H1 (cell line): ENCODE data around the gene MBOAT1. TPM values are rescaled to one million over a fixed set of nuclear protein-coding genes. Genes with fewer than 3 reads are reported as not detected.

ENCODE experiments used
- CTCF ChIA-PET: fragments of 300-600 bp; sonication (Branson Sonifier 250); formaldehyde crosslinking; loops from one replicate; lab custom pipeline; 2021; ENCODE audit not compliant: partially characterized antibody; lab: Charles Lee
- POLR2A ChIA-PET: fragments of 300-600 bp; sonication (Branson Sonifier 250); formaldehyde crosslinking; loops from one replicate; lab custom pipeline; 2021; ENCODE audit warnings: inconsistent platforms; ENCODE audit not compliant: partially characterized antibody; lab: Charles Lee
- DNase-seq, 2 experiments: peaks; one replicate each; pipeline versions ENCODE4 v3.0.0 to v3.0.0-alpha.2; 2010 to 2022; ENCODE audit warnings: low spot score in 2 of 2, low read depth in 1 of 2, mixed read lengths in 1 of 2
- FAIRE-seq: peaks from 2 replicates; lab custom pipeline; 2011; peaks lifted over from hg19 to GRCh38; lab: Jason Lieb, UNC
- H2AFZ ChIP-seq: 2 replicates; pipeline ENCODE4 v1.8.1; 2012; ENCODE audit warnings: low read length, inconsistent platforms
- H2AK5ac ChIP-seq: 2 replicates; pipeline ENCODE4 v1.6.1; 2013; ENCODE audit warnings: low read depth, low read length
- H2BK120ac ChIP-seq: replicated peaks from 2 replicates; pipeline ENCODE3; 2013; ENCODE audit warnings: low read depth, low read length, inconsistent platforms
- H2BK12ac ChIP-seq: 2 replicates; pipeline ENCODE4 v1.6.1; 2013; ENCODE audit warnings: low read depth, low read length
- H2BK15ac ChIP-seq: 2 replicates; pipeline ENCODE4 v1.6.1; 2013; ENCODE audit warnings: low read length
- H2BK20ac ChIP-seq: 2 replicates; pipeline ENCODE4 v1.6.1; 2013; ENCODE audit warnings: low read length
- H2BK5ac ChIP-seq: 2 replicates; pipeline ENCODE4 v1.6.1; 2013; ENCODE audit warnings: low read depth, low read length
- H3K14ac ChIP-seq: 2 replicates; pipeline ENCODE4 v1.6.1; 2013; ENCODE audit warnings: inconsistent platforms; ENCODE audit not compliant: insufficient read length
- H3K18ac ChIP-seq: 2 replicates; pipeline ENCODE4 v1.6.1; 2013; ENCODE audit warnings: low read length; ENCODE audit errors: extremely low read depth
- H3K23ac ChIP-seq: 2 replicates; pipeline ENCODE4 v1.6.1; 2013; ENCODE audit warnings: inconsistent platforms; ENCODE audit not compliant: insufficient read length
- H3K23me2 ChIP-seq: 2 replicates; pipeline ENCODE4 v1.6.1; 2013; ENCODE audit warnings: low read depth, low read length
- H3K27ac ChIP-seq: 2 replicates; pipeline ENCODE4 v1.6.1; 2011; ENCODE audit warnings: low read depth, low read length, inconsistent platforms
- H3K27me3 ChIP-seq, 4 experiments: replicated peaks in 1 of 4; 1 replicate in 1 of 4; 2 replicates in 3 of 4; pipeline versions ENCODE4 v1.6.1 to v1.8.1; 2011 to 2013; ENCODE audit warnings: low read length in 3 of 4, mild to moderate bottlenecking in 3 of 4, inconsistent platforms in 2 of 4, mixed read lengths in 2 of 4, moderate library complexity in 1 of 4; ENCODE audit not compliant: control insufficient read depth in 3 of 4, insufficient read depth in 3 of 4; ENCODE audit errors: extremely low read depth in 1 of 4
- H3K36me3 ChIP-seq, 4 experiments: 2 replicates each; pipeline versions ENCODE4 v1.6.1 to v1.8.1; 2011 to 2013; ENCODE audit warnings: mild to moderate bottlenecking in 4 of 4, low read length in 3 of 4, moderate library complexity in 2 of 4, control low read depth in 1 of 4, inconsistent platforms in 1 of 4; ENCODE audit not compliant: insufficient read depth in 4 of 4, control insufficient read depth in 2 of 4
- H3K4ac ChIP-seq: replicated peaks from 2 replicates; pipeline ENCODE3; 2013; ENCODE audit warnings: low read length, low read depth, mixed read lengths, inconsistent platforms; ENCODE audit not compliant: insufficient read length
- H3K4me1 ChIP-seq, 4 experiments: replicated peaks in 1 of 4; 1 replicate in 1 of 4; 2 replicates in 3 of 4; pipeline versions ENCODE4 v1.6.1 to v1.8.1; 2011 to 2013; ENCODE audit warnings: low read length in 3 of 4, inconsistent platforms in 2 of 4, mixed read lengths in 1 of 4; ENCODE audit not compliant: insufficient read depth in 4 of 4, control insufficient read depth in 3 of 4
- H3K4me2 ChIP-seq, 2 experiments: 2 replicates each; pipeline versions ENCODE4 v1.6.1 to v1.8.1; 2011 to 2013; ENCODE audit warnings: low read depth in 2 of 2, low read length in 2 of 2, control low read depth in 1 of 2, inconsistent platforms in 1 of 2, mild to moderate bottlenecking in 1 of 2; ENCODE audit not compliant: insufficient read depth in 1 of 2
- H3K4me3 ChIP-seq, 4 experiments: fragments of 200-600, 300-600 bp in 1 of 4; sonication (generic), shearing (Covaris generic), sonication (Bioruptor Twin) in 1 of 4; 2 replicates each; pipeline versions ENCODE4 v1.5.1 to v1.8.1; 2011 to 2016; ENCODE audit warnings: low read length in 4 of 4, low read depth in 3 of 4, control low read depth in 2 of 4, inconsistent platforms in 2 of 4, mild to moderate bottlenecking in 2 of 4, mixed read lengths in 1 of 4, moderate library complexity in 1 of 4; ENCODE audit not compliant: insufficient read depth in 2 of 4; ENCODE audit errors: extremely low read depth in 1 of 4
- H3K56ac ChIP-seq: replicated peaks from 2 replicates; pipeline ENCODE3; 2013; ENCODE audit warnings: low read depth, mild to moderate bottlenecking, mixed read lengths, low read length, inconsistent platforms; ENCODE audit not compliant: insufficient read length
- H3K79me1 ChIP-seq: 2 replicates; pipeline ENCODE4 v1.6.1; 2013; ENCODE audit warnings: low read depth, low read length, control low read depth
- H3K79me2 ChIP-seq, 2 experiments: 2 replicates each; pipeline versions ENCODE4 v1.6.1 to v1.8.1; 2012 to 2013; ENCODE audit warnings: low read length in 2 of 2, mild to moderate bottlenecking in 2 of 2, inconsistent platforms in 1 of 2; ENCODE audit not compliant: insufficient read depth in 2 of 2, control insufficient read depth in 1 of 2
- H3K9ac ChIP-seq, 4 experiments: replicated peaks in 1 of 4; 1 replicate in 1 of 4; 2 replicates in 3 of 4; pipeline versions ENCODE4 v1.6.1 to v1.8.1; 2011 to 2013; ENCODE audit warnings: low read depth in 3 of 4, low read length in 3 of 4, control low read depth in 2 of 4, mild to moderate bottlenecking in 2 of 4, moderate library complexity in 2 of 4, inconsistent platforms in 1 of 4; ENCODE audit errors: extremely low read depth in 1 of 4
- H3K9me3 ChIP-seq, 2 experiments: 2 replicates each; pipeline versions ENCODE4 v1.6.1 to v1.8.1; 2012 to 2013; ENCODE audit warnings: mild to moderate bottlenecking in 2 of 2, moderate library complexity in 2 of 2, control low read depth in 1 of 2, inconsistent platforms in 1 of 2, low read depth in 1 of 2, low read length in 1 of 2, mixed read lengths in 1 of 2; ENCODE audit not compliant: insufficient read depth in 2 of 2
- H4K20me1 ChIP-seq, 2 experiments: replicated peaks in 1 of 2; 2 replicates each; pipeline versions ENCODE3 to v1.8.1; 2011 to 2013; ENCODE audit warnings: inconsistent platforms in 2 of 2, low read length in 2 of 2, mild to moderate bottlenecking in 1 of 2; ENCODE audit not compliant: insufficient read depth in 2 of 2, control insufficient read depth in 1 of 2
- H4K5ac ChIP-seq: 2 replicates; pipeline ENCODE4 v1.6.1; 2013; ENCODE audit warnings: low read length, low read depth, mixed read lengths, inconsistent platforms; ENCODE audit not compliant: insufficient read length
- H4K8ac ChIP-seq: 2 replicates; pipeline ENCODE4 v1.8.0; 2013; ENCODE audit warnings: mild to moderate bottlenecking, moderate library complexity, low read length, inconsistent platforms; ENCODE audit not compliant: insufficient read depth; ENCODE audit errors: extremely low read depth
- H4K91ac ChIP-seq: replicated peaks from 2 replicates; pipeline ENCODE3; 2013; ENCODE audit warnings: low read length, mixed read lengths, inconsistent platforms; ENCODE audit not compliant: insufficient read length
- BCL11A ChIP-seq, 2 experiments: IDR thresholded peaks; one replicate each; pipeline ENCODE4 v1.6.1; 2011; ENCODE audit warnings: low read depth in 2 of 2, low read length in 2 of 2, mild to moderate bottlenecking in 2 of 2
- CBX8 ChIP-seq: fragments of 300-800, 300-1000 bp; sonication (generic); IDR thresholded peaks from 2 replicates; pipeline ENCODE4 v1.7.1; 2016; ENCODE audit warnings: low read depth, low read length, borderline replicate concordance
- CEBPB ChIP-seq: IDR thresholded peaks from 2 replicates; pipeline ENCODE4 v1.6.1; 2012; ENCODE audit warnings: low read depth, low read length
- CREB1 ChIP-seq: IDR thresholded peaks from 2 replicates; pipeline ENCODE4 v1.6.1; 2012; ENCODE audit warnings: inconsistent platforms
- CTBP2 ChIP-seq: IDR thresholded peaks from 2 replicates; pipeline ENCODE4 v1.7.0; 2011; ENCODE audit warnings: borderline replicate concordance, mild to moderate bottlenecking, moderate library complexity, mixed read lengths, low read length; ENCODE audit not compliant: insufficient read depth, insufficient read length
- JUND ChIP-seq: IDR thresholded peaks from 2 replicates; pipeline ENCODE4 v1.6.1; 2011; ENCODE audit warnings: mild to moderate bottlenecking, improper control_type of control experiment, low read length
- KDM5A ChIP-seq: fragments of 200-600 bp; IDR thresholded peaks from 2 replicates; pipeline ENCODE4 v1.7.1; 2012; ENCODE audit warnings: mild to moderate bottlenecking, low read length, inconsistent platforms, mixed read lengths
- TEAD4 ChIP-seq: IDR thresholded peaks from 2 replicates; pipeline ENCODE4 v1.6.1; 2012; ENCODE audit warnings: low read depth, low read length, inconsistent platforms, mixed read lengths
- WGBS, 2 experiments: shearing (Covaris generic) in 1 of 2; methylation state at CpG; one replicate each; pipeline versions ENCODE4 v1.1.6 to v1.1.7; 2013 to 2015; ENCODE audit warnings: low lambda C conversion rate in 2 of 2, mixed read lengths in 2 of 2, inconsistent platforms in 1 of 2, low coverage in 1 of 2, missing lambda C conversion rate in 1 of 2; ENCODE audit not compliant: insufficient replicate concordance in 2 of 2, insufficient coverage in 1 of 2, insufficient read length in 1 of 2; ENCODE audit errors: extremely low coverage in 1 of 2, missing lambda C conversion rate in 1 of 2; 5-methylcytosine and 5-hydroxymethylcytosine counted together
- polyA plus RNA-seq, 7 experiments: library from polyadenylated mRNA; depleted of rRNA in 3 of 7; stranded (reverse) in 5 of 7; unstranded in 2 of 7; fragments of >200 nt in 5 of 7; fragments of 200-250 nt in 2 of 7; gene quantifications; 1 replicate in 5 of 7; 2 replicates in 1 of 7; 4 replicates in 1 of 7; pipeline versions ENCODE4 v1.2.1 to v1.2.3, GENCODE V29; 2011 to 2013; ENCODE audit warnings: missing spikeins in 2 of 7, mixed read lengths in 2 of 7
- total RNA-seq: library from RNA; stranded (reverse); fragmentation: NEBNext Ultra II Directional; extraction: Animal tissue kit (Norgen Biotek cat#: 25700); gene quantifications from 2 replicates; pipeline ENCODE4 v1.2.1, GENCODE V29; 2021
- TF ChIP-seq, protein P1 (sequence below): IDR thresholded peaks from 2 replicates; pipeline ENCODE4 v1.6.1; 2012; ENCODE audit warnings: inconsistent platforms

Gene MBOAT1
- total and polyA plus RNA-seq, 2 of the 8 experiments (the other 6 are each of a cell fraction or from before 2014, with no cell fraction given): 4.9 to 19.5 TPM

DNA sequence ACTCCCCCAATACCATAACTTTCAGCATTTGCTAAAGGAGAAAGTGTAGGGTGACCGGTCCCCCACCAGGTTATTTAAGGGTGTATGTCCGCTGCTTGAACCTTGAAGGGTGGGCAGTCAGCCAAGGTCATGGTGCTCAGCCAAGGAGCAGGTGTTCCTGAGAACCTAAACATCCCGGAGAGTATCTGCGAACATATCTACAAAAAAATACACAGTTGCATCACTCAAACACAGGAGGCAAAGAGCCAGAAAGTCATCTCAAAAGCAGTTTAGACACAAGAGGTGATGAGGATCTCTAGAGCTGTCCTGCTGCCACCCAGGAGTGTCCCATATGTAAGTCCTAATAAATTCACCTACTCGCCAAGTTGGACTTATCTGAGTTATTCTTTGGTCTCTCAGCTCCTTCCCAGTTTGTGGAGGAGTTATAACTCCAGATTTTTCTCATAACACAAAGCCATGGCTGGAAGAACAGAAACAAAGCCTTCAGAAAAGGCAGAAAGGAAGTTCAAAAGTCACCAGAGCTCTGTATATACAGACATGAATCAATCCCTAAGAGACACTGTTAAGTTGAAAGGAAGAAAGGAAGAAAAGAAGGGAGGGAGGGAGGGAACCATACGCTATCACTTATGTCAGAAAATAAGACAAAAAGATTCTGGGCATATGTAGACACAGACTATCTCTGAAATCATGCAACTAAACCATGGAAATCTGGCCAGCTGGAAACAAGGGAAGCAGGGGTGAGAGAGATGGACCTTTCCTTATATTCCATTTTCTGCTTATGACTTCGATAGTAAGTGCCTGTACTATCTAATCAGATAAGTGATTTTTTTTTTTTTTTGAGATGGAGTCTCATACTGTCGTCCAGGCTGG, 11.3 kb downstream of the MBOAT1 start:
- H2AK5ac ChIP-seq: no peak overlapping the region
- no peak overlapping the region for H2BK15ac ChIP-seq
- FAIRE-seq: no peak
- no peak overlapping the region for H3K4me2 ChIP-seq
- peaks cover 0 to 15% of the 10 kb centered on the region in 2 experiments; a peak in 2 of 4 replicates for H3K79me2 ChIP-seq
- no peak overlapping the region for H2AFZ ChIP-seq
- 82% methylated on average over 8 of the region's 8 CpGs; no CpG with 5 or more reads in 1 of the 2 experiments for WGBS, 2 experiments
- H3K9me3 ChIP-seq: no peaks in the 10 kb centered on the region
- H3K4me1 ChIP-seq: peaks cover 0 to 8% (median 5%) of the 10 kb centered on the region in 4 experiments; a peak in 5 of 7 replicates
- H2BK5ac ChIP-seq: no peak overlapping the region
- H3K18ac ChIP-seq: no peak overlapping the region
- no peak overlapping the region for H3K23ac ChIP-seq
- no peaks in the 10 kb centered on the region for H4K20me1 ChIP-seq
- H3K9ac ChIP-seq: no peak overlapping the region
- H2BK120ac ChIP-seq: no peak overlapping the region
- no peak overlapping the region; the same call in 1 of the 2 replicates for H4K8ac ChIP-seq
- POLR2A ChIA-PET: interaction anchor here (0.6 kb wide), 1 partner anchor 13 kb away, joined by 3 read pairs; no protein-coding TSS in a partner anchor
- no peak overlapping the region for H3K56ac ChIP-seq
- H4K5ac ChIP-seq: no peak overlapping the region
- no peak overlapping the region for H3K4ac ChIP-seq
- no peak overlapping the region for H3K14ac ChIP-seq
- DNase-seq: no peak
- no peak overlapping the region for H2BK20ac ChIP-seq
- no peak overlapping the region for H3K4me3 ChIP-seq
- no peaks in the 10 kb centered on the region; the same call in 1 of the 2 replicates for H3K23me2 ChIP-seq
- peaks cover 7% of the 10 kb centered on the region; the same call in 1 of the 2 replicates for H3K79me1 ChIP-seq
- H3K36me3 ChIP-seq: no peaks in the 10 kb centered on the region
- no peak overlapping the region for H2BK12ac ChIP-seq
- H3K27ac ChIP-seq: no peak overlapping the region
- no peak overlapping the region for H4K91ac ChIP-seq
- H3K27me3 ChIP-seq: no peaks in the 10 kb centered on the region
- CTCF ChIA-PET: interaction anchor here (0.6 to 1.5 kb wide), 3 partner anchors 71 to 242 kb away, joined by 3 to 5 read pairs (median 3); no protein-coding TSS in a partner anchor
- TF ChIP-seq CTBP2 (no peak), BCL11A (IDR thresholded peaks at IDR 0.05; ENCODE audit: low read depth in 2 of 2, low read length in 2 of 2) (no peak), TEAD4 (no peak), JUND (no peak), CEBPB (no peak), KDM5A (no peak), CBX8 (no peak), CREB1 (no peak)
- TF ChIP-seq, protein P1, sequence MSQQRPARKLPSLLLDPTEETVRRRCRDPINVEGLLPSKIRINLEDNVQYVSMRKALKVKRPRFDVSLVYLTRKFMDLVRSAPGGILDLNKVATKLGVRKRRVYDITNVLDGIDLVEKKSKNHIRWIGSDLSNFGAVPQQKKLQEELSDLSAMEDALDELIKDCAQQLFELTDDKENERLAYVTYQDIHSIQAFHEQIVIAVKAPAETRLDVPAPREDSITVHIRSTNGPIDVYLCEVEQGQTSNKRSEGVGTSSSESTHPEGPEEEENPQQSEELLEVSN: no peak
